ENCODE measurements around the gene GRIK3.

The GRIK3 gene

GRCh38 chr1:36814774-36815173 lies 219.5 kb downstream of the GRIK3 start:
- no peak for DNase-seq

- no peak for DNase-seq
Observed at GRCh38 chr1:36814083-36814482, 220.2 kb downstream of the GRIK3 start.

GRCh38 chr1:36807262-36807661 lies 227.1 kb downstream of the GRIK3 start:
- DNase-seq = no peak

- DNase-seq = no peak
Observed at GRCh38 chr1:36805979-36806640, 228.2 kb downstream of the GRIK3 start.

- DNase-seq = no peak
Observed at GRCh38 chr1:36804669-36805314, 229.5 kb downstream of the GRIK3 start.

GRCh38 chr1:36803868-36804570 lies 230.3 kb downstream of the GRIK3 start:
- no peak for DNase-seq

- no peak for DNase-seq
Observed at GRCh38 chr1:36802018-36802417, 232.3 kb downstream of the GRIK3 start.

- no peak for DNase-seq
Observed at GRCh38 chr1:36797761-36798160, 236.6 kb downstream of the GRIK3 start.

GRCh38 chr1:36796733-36797132 lies 237.6 kb downstream of the GRIK3 start:
- DNase-seq = no peak

GRCh38 chr1:36796106-36796590 lies 238.2 kb downstream of the GRIK3 start:
- no peak for DNase-seq

GRCh38 chr1:36794460-36794859 lies 239.9 kb downstream of the GRIK3 start:
- no peak for DNase-seq

- no peak for DNase-seq
Observed at GRCh38 chr1:36793452-36793851, 240.9 kb downstream of the GRIK3 start.

GRCh38 chr1:36792292-36792691 lies 242.0 kb downstream of the GRIK3 start:
- DNase-seq = no peak

- DNase-seq = no peak
Observed at GRCh38 chr1:36790191-36790590, 244.1 kb downstream of the GRIK3 start.

- no peak for DNase-seq
Observed at GRCh38 chr1:36789535-36789934, 244.8 kb downstream of the GRIK3 start.

- no peak for DNase-seq
Observed at GRCh38 chr1:36787312-36787913, 246.9 kb downstream of the GRIK3 start.

GRCh38 chr1:36786425-36786824 lies 247.9 kb downstream of the GRIK3 start:
- DNase-seq = no peak

GRCh38 chr1:36784147-36784859 lies 250.0 kb downstream of the GRIK3 start:
- DNase-seq = no peak

GRCh38 chr1:36783475-36783874 lies 250.8 kb downstream of the GRIK3 start:
- no peak for DNase-seq

- no peak for DNase-seq
Observed at GRCh38 chr1:36782785-36783184, 251.5 kb downstream of the GRIK3 start.

- DNase-seq = no peak
Observed at GRCh38 chr1:36782085-36782484, 252.2 kb downstream of the GRIK3 start.

GRCh38 chr1:36781098-36781497 lies 253.2 kb downstream of the GRIK3 start:
- no peak for DNase-seq

- no peak for DNase-seq
Observed at GRCh38 chr1:36778740-36779139, 255.6 kb downstream of the GRIK3 start.

All from NCI-H187 (cell line).